GM18907 (cell line): Measurements from ENCODE around the gene PRKCA.

Experiments
- ATAC-seq: cut with Tn5 transposase; IDR thresholded peaks from one replicate; pipeline ENCODE4 v1.9.1; 2021; ENCODE audit warnings: mild to moderate bottlenecking, moderate library complexity; ENCODE audit not compliant: unreplicated experiment

PRKCA gene

GRCh38 chr17:66782851-66783250, 480.4 kb downstream of the PRKCA start:
- ATAC-seq: no peak

GRCh38 chr17:66783656-66784381, 481.4 kb downstream of the PRKCA start:
- no peak for ATAC-seq

- no peak for ATAC-seq
Measured at GRCh38 chr17:66784621-66785364, 482.4 kb downstream of the PRKCA start.

- no peak for ATAC-seq
Measured at GRCh38 chr17:66786107-66786506, 483.7 kb downstream of the PRKCA start.

- no peak for ATAC-seq
Measured at GRCh38 chr17:66787914-66788313, 485.5 kb downstream of the PRKCA start.

GRCh38 chr17:66789093-66789492, 486.7 kb downstream of the PRKCA start:
- ATAC-seq: no peak

- ATAC-seq: no peak
Measured at GRCh38 chr17:66789961-66790437, 487.6 kb downstream of the PRKCA start.

GRCh38 chr17:66790501-66791061, 488.2 kb downstream of the PRKCA start:
- ATAC-seq: no peak

- ATAC-seq: no peak
Measured at GRCh38 chr17:66791347-66791746, 488.9 kb downstream of the PRKCA start.

- no peak for ATAC-seq
Measured at GRCh38 chr17:66793814-66794213, 491.4 kb downstream of the PRKCA start.

- no peak for ATAC-seq
Measured at GRCh38 chr17:66795486-66795885, 493.1 kb downstream of the PRKCA start.

- ATAC-seq: no peak
Measured at GRCh38 chr17:66799849-66800537, 497.6 kb downstream of the PRKCA start.

- no peak for ATAC-seq
Measured at GRCh38 chr17:66803474-66803951, 501.1 kb downstream of the PRKCA start.

- ATAC-seq: no peak
Measured at GRCh38 chr17:66805567-66805966, 503.2 kb downstream of the PRKCA start.

GRCh38 chr17:66807182-66807581, 504.8 kb downstream of the PRKCA start:
- ATAC-seq: no peak

GRCh38 chr17:66809408-66809807, 507.0 kb downstream of the PRKCA start:
- no peak for ATAC-seq

GRCh38 chr17:66810951-66811682, 508.7 kb downstream of the PRKCA start:
- ATAC-seq: no peak

- no peak for ATAC-seq
Measured at GRCh38 chr17:66811683-66812054, 509.3 kb downstream of the PRKCA start.

GRCh38 chr17:66812571-66812970, 510.2 kb downstream of the PRKCA start:
- no peak for ATAC-seq

GRCh38 chr17:66813296-66813695, 510.9 kb downstream of the PRKCA start:
- no peak for ATAC-seq

- ATAC-seq: no peak
Measured at GRCh38 chr17:66814026-66814425, 511.6 kb downstream of the PRKCA start.
